PC-3 (cell line): Measurements from ENCODE around the gene PF4V1.

Experiments used
- EZH2 ChIP-seq: fragments of 300-600 bp; sonication (generic); IDR thresholded peaks from one replicate; pipeline ENCODE4 v1.6.1; 2017; ENCODE audit warnings: antibody characterized with exemption, mild to moderate bottlenecking, low read length; ENCODE audit not compliant: unreplicated experiment
- EZH2phosphoT487 ChIP-seq: fragments of 300-600 bp; sonication (generic); IDR thresholded peaks from 2 replicates; pipeline ENCODE4 v1.6.1; 2018; ENCODE audit warnings: mild to moderate bottlenecking, antibody characterized with exemption, low read length, borderline replicate concordance
- TF ChIP-seq, protein P1 (sequence below): fragments of 300-600 bp; sonication (generic); conservative IDR thresholded peaks from 2 replicates; pipeline ENCODE4 v1.5.1; 2017; ENCODE audit warnings: antibody characterized with exemption, low read depth, mild to moderate bottlenecking, low read length

DNA sequence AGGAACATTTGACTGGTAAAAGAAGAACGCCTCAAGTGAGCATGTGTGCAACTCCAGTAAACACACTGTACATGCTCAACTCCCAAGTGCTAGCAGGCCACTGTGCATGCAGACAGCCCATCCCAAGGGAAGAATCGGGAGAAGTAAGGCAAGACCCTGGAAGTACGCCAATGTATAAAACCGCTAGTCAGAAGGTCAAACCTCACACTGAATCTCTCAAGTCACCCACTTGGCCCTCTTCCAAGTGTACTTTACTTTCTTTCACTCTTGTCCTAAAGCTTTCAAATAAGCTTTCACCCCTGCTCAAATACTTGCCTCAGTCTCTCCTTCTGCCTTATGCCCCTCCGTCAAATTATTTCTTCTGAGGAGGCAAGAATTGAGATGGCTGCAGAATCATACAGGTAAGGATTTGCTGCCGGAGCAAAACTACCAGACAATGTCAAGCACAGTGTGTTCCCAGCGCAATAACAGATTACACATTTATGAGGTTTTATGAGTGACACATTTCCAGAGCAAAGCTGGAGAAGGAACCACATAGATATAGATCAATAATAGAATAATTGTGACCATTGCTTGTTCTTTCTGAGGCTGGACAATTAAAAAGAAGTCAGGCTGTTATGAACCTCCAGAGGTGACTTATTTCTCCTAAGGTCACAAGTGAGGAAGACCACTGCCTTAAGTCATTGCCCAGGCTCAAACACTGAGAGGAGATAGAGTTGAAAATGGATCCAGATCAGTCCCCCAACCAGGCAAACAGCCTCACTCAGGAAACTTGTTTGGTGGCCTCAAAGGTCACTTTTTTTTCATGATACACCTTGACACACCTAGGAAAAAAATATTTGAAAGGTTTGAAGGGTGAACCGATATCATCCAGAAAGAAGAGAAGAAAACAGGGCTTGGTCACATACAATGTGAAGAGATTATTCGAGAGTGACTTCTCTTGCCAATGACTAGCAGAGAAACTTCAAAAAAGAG is 42.4 kb downstream of the PF4V1 start:
- TF ChIP-seq, protein P1, sequence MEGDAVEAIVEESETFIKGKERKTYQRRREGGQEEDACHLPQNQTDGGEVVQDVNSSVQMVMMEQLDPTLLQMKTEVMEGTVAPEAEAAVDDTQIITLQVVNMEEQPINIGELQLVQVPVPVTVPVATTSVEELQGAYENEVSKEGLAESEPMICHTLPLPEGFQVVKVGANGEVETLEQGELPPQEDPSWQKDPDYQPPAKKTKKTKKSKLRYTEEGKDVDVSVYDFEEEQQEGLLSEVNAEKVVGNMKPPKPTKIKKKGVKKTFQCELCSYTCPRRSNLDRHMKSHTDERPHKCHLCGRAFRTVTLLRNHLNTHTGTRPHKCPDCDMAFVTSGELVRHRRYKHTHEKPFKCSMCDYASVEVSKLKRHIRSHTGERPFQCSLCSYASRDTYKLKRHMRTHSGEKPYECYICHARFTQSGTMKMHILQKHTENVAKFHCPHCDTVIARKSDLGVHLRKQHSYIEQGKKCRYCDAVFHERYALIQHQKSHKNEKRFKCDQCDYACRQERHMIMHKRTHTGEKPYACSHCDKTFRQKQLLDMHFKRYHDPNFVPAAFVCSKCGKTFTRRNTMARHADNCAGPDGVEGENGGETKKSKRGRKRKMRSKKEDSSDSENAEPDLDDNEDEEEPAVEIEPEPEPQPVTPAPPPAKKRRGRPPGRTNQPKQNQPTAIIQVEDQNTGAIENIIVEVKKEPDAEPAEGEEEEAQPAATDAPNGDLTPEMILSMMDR, result no peak
- TF ChIP-seq EZH2, result no peak
- no peak for TF ChIP-seq EZH2phosphoT487
